ENCODE results near the gene RNF41.

DNA sequence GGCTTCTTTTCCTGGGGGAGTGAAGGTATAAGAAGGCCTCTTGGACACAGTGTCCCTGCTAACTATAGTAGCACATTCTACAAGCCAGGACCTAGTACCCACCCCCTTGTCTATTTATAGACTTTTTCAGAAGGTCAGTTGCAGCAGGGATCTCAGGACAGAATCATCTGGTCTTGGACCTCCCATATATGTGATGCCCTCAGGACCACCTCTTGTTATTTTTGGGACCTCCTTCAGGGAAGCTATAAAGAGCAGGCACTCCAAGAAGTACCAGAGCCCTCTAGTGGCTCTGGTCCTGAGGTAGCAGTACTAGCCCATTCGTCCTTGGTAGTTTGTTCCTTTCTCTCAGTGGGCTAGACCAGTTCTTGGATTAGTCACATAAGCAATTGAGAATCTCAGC lies 49.3 kb upstream of the RNF41 start:
- TF ChIP-seq, protein P1, sequence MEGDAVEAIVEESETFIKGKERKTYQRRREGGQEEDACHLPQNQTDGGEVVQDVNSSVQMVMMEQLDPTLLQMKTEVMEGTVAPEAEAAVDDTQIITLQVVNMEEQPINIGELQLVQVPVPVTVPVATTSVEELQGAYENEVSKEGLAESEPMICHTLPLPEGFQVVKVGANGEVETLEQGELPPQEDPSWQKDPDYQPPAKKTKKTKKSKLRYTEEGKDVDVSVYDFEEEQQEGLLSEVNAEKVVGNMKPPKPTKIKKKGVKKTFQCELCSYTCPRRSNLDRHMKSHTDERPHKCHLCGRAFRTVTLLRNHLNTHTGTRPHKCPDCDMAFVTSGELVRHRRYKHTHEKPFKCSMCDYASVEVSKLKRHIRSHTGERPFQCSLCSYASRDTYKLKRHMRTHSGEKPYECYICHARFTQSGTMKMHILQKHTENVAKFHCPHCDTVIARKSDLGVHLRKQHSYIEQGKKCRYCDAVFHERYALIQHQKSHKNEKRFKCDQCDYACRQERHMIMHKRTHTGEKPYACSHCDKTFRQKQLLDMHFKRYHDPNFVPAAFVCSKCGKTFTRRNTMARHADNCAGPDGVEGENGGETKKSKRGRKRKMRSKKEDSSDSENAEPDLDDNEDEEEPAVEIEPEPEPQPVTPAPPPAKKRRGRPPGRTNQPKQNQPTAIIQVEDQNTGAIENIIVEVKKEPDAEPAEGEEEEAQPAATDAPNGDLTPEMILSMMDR (IDR thresholded peaks at IDR 0.05): no peak
- no peak for TF ChIP-seq POLR2A (IDR thresholded peaks at IDR 0.05)
